ENCODE measurements around the gene ACTRT2. TPM values are rescaled to one million over a fixed set of nuclear protein-coding genes. Genes with fewer than 3 reads are reported as not detected.

Gene ACTRT2
- total and polyA plus RNA-seq, 10 of the 15 experiments (the other 5 are each of a cell fraction or from before 2014, with no cell fraction given) = not detected

- TF ChIP-seq MLLT1 (IDR thresholded peaks at IDR 0.05) (no peak), SMAD5 (IDR thresholded peaks at IDR 0.05; ENCODE audit: low read depth) (no peak), ZNF207 (IDR thresholded peaks at IDR 0.05; ENCODE audit: borderline replicate concordance) (no peak), ZNF274 (IDR thresholded peaks at IDR 0.05; ENCODE audit: insufficient read depth, insufficient read length) (no peak), PKNOX1 (IDR thresholded peaks at IDR 0.05) (no peak), PAX8 (IDR thresholded peaks at IDR 0.05) (no peak), ESRRA (IDR thresholded peaks at IDR 0.05; ENCODE audit: low read length) (no peak), SMAD1 (IDR thresholded peaks at IDR 0.05; ENCODE audit: low read depth, partially characterized antibody) (no peak), RB1 (IDR thresholded peaks at IDR 0.05; ENCODE audit: borderline replicate concordance) (no peak), POLR2AphosphoS2 (IDR thresholded peaks at IDR 0.05; ENCODE audit: low read depth, low read length) (no peak), TCF3 (IDR thresholded peaks at IDR 0.05; ENCODE audit: borderline replicate concordance, insufficient read depth, low read depth, low read length) (no peak), YBX1 (IDR thresholded peaks at IDR 0.05) (no peak)
Observed at GRCh38 chr1:3049905-3050304, 28.6 kb downstream of the ACTRT2 start (continued).

- Histone ChIP-seq H3K27ac (ENCODE audit: control insufficient read depth, insufficient read depth) (no peak overlapping the region), H3K9me3 (replicated peaks; ENCODE audit: control insufficient read depth, insufficient read depth, low read length) (no peaks in the 10 kb centered on the region), H3K4me3 (no peak overlapping the region), H3K27me3 (replicated peaks in 1 of 2; ENCODE audit: control insufficient read depth in 2 of 2, insufficient read depth in 2 of 2, low read length in 1 of 2) (no peaks in the 10 kb centered on the region), H3K4me1 (ENCODE audit: control insufficient read depth, insufficient read depth, low read length) (no peaks in the 10 kb centered on the region), H3K79me2 (ENCODE audit: control insufficient read depth, insufficient read depth, low read length) (no peaks in the 10 kb centered on the region), H2AFZ (ENCODE audit: control insufficient read depth, low read depth, low read length) (no peak overlapping the region), H3K9ac (ENCODE audit: control insufficient read depth, insufficient read depth, low read length) (no peak overlapping the region), H4K20me1 (ENCODE audit: control insufficient read depth, insufficient read depth) (no peaks in the 10 kb centered on the region), H3K4me2 (ENCODE audit: control insufficient read depth, insufficient read depth) (no peak overlapping the region), H3K36me3 (ENCODE audit: control insufficient read depth in 2 of 2, insufficient read depth in 2 of 2, low read length in 1 of 2) (no peaks in the 10 kb centered on the region)
- ChIA-PET POLR2A (no interaction called here), RAD21 (ENCODE audit: unreplicated experiment) (no interaction called here), SMC1A (ENCODE audit: uncharacterized antibody, unreplicated experiment) (no interaction called here), CTCF (no interaction called here)
- TF ChIP-seq CTCF (IDR thresholded peaks at IDR 0.05 in 2 of 3, conservative IDR thresholded peaks at IDR 0.05 in 1 of 3; ENCODE audit: control insufficient read depth in 2 of 3, extremely low read depth in 1 of 3, insufficient read depth in 1 of 3, low read depth in 3 of 3, low read length in 3 of 3) (no peak), PRDM15 (CRISPR knock-in tag; IDR thresholded peaks at IDR 0.05) (no peak), YBX1 (IDR thresholded peaks at IDR 0.05) (no peak)
- in situ Hi-C loops (cut with MboI) = no loop called here
- BruUV-seq (replicated peaks) = no TSS peak
- ATAC-seq (no peak), DNase-seq (ENCODE audit: low read depth, low spot score) (no peak), FAIRE-seq (no peak)
- intact Hi-C loops (cut with micrococcal nuclease; ENCODE audit: unreplicated experiment) = no loop called here
Observed at GRCh38 chr1:3050603-3051002, 29.3 kb downstream of the ACTRT2 start.

All from GM12878 (cell line).